ENCODE data around the gene SMAD9.

DNA sequence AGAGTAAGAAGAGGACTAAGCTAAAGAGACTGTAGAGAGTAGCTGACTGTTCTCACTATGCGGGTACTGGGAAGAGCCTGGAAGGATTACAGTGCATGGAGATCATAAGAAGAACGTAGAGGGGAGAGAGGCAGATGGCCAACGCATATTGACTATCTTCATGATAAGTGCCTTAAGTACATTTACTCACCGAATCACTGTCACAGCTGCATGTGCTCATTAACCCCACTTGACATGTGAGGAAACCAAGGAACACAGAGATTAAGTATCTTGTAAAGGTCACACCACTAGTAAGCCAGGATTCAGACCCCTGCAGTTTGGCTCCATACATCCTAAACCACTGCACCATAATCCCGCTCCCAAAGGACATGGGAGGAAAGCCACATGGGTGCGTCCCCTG lies 34.1 kb downstream of the SMAD9 start:
- TF ChIP-seq, protein P1, sequence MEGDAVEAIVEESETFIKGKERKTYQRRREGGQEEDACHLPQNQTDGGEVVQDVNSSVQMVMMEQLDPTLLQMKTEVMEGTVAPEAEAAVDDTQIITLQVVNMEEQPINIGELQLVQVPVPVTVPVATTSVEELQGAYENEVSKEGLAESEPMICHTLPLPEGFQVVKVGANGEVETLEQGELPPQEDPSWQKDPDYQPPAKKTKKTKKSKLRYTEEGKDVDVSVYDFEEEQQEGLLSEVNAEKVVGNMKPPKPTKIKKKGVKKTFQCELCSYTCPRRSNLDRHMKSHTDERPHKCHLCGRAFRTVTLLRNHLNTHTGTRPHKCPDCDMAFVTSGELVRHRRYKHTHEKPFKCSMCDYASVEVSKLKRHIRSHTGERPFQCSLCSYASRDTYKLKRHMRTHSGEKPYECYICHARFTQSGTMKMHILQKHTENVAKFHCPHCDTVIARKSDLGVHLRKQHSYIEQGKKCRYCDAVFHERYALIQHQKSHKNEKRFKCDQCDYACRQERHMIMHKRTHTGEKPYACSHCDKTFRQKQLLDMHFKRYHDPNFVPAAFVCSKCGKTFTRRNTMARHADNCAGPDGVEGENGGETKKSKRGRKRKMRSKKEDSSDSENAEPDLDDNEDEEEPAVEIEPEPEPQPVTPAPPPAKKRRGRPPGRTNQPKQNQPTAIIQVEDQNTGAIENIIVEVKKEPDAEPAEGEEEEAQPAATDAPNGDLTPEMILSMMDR (IDR thresholded peaks at IDR 0.05): no peak
- TF ChIP-seq POLR2A (IDR thresholded peaks at IDR 0.05): no peak
